H1 (cell line): ENCODE data around the gene AP3D1.

Source experiments
- CEBPB ChIP-seq: IDR thresholded peaks from 2 replicates; pipeline ENCODE4 v1.6.1; 2012; ENCODE audit warnings: low read depth, low read length
- CHD1 ChIP-seq: IDR thresholded peaks from 2 replicates; pipeline ENCODE4 v1.6.1; 2012; ENCODE audit warnings: low read depth, low read length, improper control_type of control experiment
- CHD2 ChIP-seq: IDR thresholded peaks from 2 replicates; pipeline ENCODE4 v1.6.1; 2012; ENCODE audit warnings: low read length, improper control_type of control experiment
- CREB1 ChIP-seq: IDR thresholded peaks from 2 replicates; pipeline ENCODE4 v1.6.1; 2012; ENCODE audit warnings: inconsistent platforms
- EZH2 ChIP-seq: fragments of 200-600 bp; sonication (generic); IDR thresholded peaks from 2 replicates; pipeline ENCODE4 v1.7.1; 2012; ENCODE audit warnings: low read depth, mild to moderate bottlenecking, moderate library complexity, low read length, inconsistent platforms; ENCODE audit not compliant: severe bottlenecking
- FOSL1 ChIP-seq: IDR thresholded peaks from 2 replicates; pipeline ENCODE4 v1.6.1; 2011; ENCODE audit warnings: mild to moderate bottlenecking, low read depth, low read length, moderate library complexity; ENCODE audit not compliant: insufficient read depth
- GABPA ChIP-seq: IDR thresholded peaks from 2 replicates; pipeline ENCODE4 v1.6.1; 2011; ENCODE audit warnings: mild to moderate bottlenecking, low read length, moderate library complexity, borderline replicate concordance; ENCODE audit not compliant: insufficient read depth
- POLR2A ChIP-seq, 2 experiments: IDR thresholded peaks; 1 replicate in 1 of 2; 2 replicates in 1 of 2; pipeline ENCODE4 v1.6.1; 2011; ENCODE audit warnings: low read depth in 2 of 2, low read length in 2 of 2, mild to moderate bottlenecking in 2 of 2; ENCODE audit errors: control extremely low read depth in 1 of 2
- SP2 ChIP-seq: IDR thresholded peaks from 2 replicates; pipeline ENCODE4 v1.6.1; 2012; ENCODE audit warnings: mild to moderate bottlenecking, low read length, inconsistent platforms
- TAF1 ChIP-seq: IDR thresholded peaks from 2 replicates; pipeline ENCODE4 v1.6.1; 2011; ENCODE audit warnings: mild to moderate bottlenecking, low read depth, low read length
- TEAD4 ChIP-seq: IDR thresholded peaks from 2 replicates; pipeline ENCODE4 v1.6.1; 2012; ENCODE audit warnings: low read depth, low read length, inconsistent platforms, mixed read lengths
- YY1 ChIP-seq: IDR thresholded peaks from 2 replicates; pipeline ENCODE4 v1.6.1; 2011; ENCODE audit warnings: low read depth, mild to moderate bottlenecking, low read length
- TF ChIP-seq, protein P1 (sequence below), 3 experiments: IDR thresholded peaks; 1 replicate in 2 of 3; 2 replicates in 1 of 3; pipeline versions ENCODE4 v1.5.1 to v1.6.1; 2011; ENCODE audit warnings: low read length in 3 of 3, mild to moderate bottlenecking in 3 of 3, inconsistent platforms in 2 of 3, low read depth in 1 of 3, moderate library complexity in 1 of 3; ENCODE audit not compliant: insufficient read depth in 1 of 3; ENCODE audit errors: control extremely low read depth in 1 of 3

DNA sequence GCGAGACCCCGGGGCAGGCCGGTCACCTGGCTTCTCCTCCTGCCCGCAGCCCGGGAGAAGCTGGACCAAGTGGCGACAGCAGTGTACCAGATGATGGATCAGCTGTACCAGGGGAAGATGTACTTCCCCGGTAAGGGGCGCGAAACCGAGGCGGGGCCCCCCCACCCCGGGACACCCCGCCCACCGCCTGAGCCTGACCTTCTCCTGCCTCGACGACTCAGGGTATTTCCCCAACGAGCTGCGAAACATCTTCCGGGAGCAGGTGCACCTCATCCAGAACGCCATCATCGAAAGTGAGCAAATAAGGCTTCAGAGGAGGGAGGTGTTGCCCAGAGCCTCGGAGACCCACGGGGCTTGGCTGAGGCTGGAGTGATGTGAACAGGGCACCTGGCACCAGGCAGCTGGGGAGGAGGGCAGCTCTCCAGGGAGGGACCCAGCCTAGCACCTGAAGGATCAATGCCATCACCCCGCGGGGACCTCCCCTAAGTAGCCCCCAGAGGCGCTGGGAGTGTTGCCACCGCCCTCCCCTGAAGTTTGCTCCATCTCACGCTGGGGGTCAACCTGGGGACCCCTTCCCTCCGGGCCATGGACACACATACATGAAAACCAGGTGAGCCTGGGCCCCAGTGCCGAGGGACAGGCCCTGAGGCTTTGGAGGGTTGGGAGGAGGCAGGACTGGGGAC, 54.0 kb downstream of the AP3D1 start:
- TF ChIP-seq POLR2A (IDR thresholded peaks at IDR 0.05; ENCODE audit: control extremely low read depth in 1 of 2, low read depth in 2 of 2, low read length in 2 of 2) (no peak), CREB1 (no peak), TAF1 (no peak), GABPA (no peak), TEAD4 (no peak), SP2 (no peak), YY1 (no peak), CHD1 (no peak), CEBPB (no peak), FOSL1 (no peak), CHD2 (no peak), EZH2 (no peak)
- TF ChIP-seq, protein P1, sequence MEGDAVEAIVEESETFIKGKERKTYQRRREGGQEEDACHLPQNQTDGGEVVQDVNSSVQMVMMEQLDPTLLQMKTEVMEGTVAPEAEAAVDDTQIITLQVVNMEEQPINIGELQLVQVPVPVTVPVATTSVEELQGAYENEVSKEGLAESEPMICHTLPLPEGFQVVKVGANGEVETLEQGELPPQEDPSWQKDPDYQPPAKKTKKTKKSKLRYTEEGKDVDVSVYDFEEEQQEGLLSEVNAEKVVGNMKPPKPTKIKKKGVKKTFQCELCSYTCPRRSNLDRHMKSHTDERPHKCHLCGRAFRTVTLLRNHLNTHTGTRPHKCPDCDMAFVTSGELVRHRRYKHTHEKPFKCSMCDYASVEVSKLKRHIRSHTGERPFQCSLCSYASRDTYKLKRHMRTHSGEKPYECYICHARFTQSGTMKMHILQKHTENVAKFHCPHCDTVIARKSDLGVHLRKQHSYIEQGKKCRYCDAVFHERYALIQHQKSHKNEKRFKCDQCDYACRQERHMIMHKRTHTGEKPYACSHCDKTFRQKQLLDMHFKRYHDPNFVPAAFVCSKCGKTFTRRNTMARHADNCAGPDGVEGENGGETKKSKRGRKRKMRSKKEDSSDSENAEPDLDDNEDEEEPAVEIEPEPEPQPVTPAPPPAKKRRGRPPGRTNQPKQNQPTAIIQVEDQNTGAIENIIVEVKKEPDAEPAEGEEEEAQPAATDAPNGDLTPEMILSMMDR (IDR thresholded peaks at IDR 0.05; ENCODE audit: control extremely low read depth in 1 of 3, insufficient read depth in 1 of 3, low read depth in 1 of 3, low read length in 3 of 3) = no peak
